Lung (tissue), 13 donors: Measurements from ENCODE around the gene NPC1. TPM values are rescaled to one million over a fixed set of nuclear protein-coding genes. Genes with fewer than 3 reads are reported as not detected.

Source experiments
- ATAC-seq: fragments of 200-7000 bp; cut with Tn5 transposase; one replicate; pipeline ENCODE4 v1.9.1; 2020; ENCODE audit warnings: moderate number of reproducible peaks; ENCODE audit not compliant: insufficient read depth, low FRiP score
- DNase-seq, 3 donors: peaks; one replicate each; pipeline ENCODE4 v3.0.0-alpha.2; 2013 to 2017
- H3K27ac ChIP-seq, 2 donors: one replicate each; pipeline ENCODE4 v1.5.1; 2013; ENCODE audit warnings: mild to moderate bottlenecking in 2 of 2, moderate library complexity in 2 of 2, control low read depth in 1 of 2, inconsistent platforms in 1 of 2, low read depth in 1 of 2, low read length in 1 of 2
- H3K27me3 ChIP-seq, 3 donors: one replicate each; pipeline ENCODE4 v1.5.1; 2013; ENCODE audit warnings: low read length in 2 of 3; ENCODE audit not compliant: control insufficient read depth in 3 of 3, insufficient read depth in 3 of 3
- H3K36me3 ChIP-seq, 4 donors: one replicate each; pipeline ENCODE4 v1.5.1; 2013; ENCODE audit warnings: low read length in 4 of 4, mild to moderate bottlenecking in 1 of 4, moderate library complexity in 1 of 4; ENCODE audit not compliant: control insufficient read depth in 4 of 4, insufficient read depth in 4 of 4
- H3K4me1 ChIP-seq, 5 donors: one replicate each; pipeline ENCODE4 v1.5.1; 2013; ENCODE audit warnings: low read length in 5 of 5, mild to moderate bottlenecking in 2 of 5, moderate library complexity in 1 of 5; ENCODE audit not compliant: control insufficient read depth in 5 of 5, insufficient read depth in 5 of 5
- H3K4me3 ChIP-seq: one replicate; pipeline ENCODE4 v1.5.1; 2013; ENCODE audit warnings: mild to moderate bottlenecking, control low read depth, moderate library complexity
- H3K9ac ChIP-seq, 2 donors: one replicate each; pipeline ENCODE4 v1.5.1; 2013; ENCODE audit warnings: low read length in 2 of 2, control low read depth in 1 of 2; ENCODE audit not compliant: insufficient read depth in 1 of 2
- H3K9me3 ChIP-seq, 4 donors: one replicate each; pipeline ENCODE4 v1.5.1; 2013; ENCODE audit warnings: low read length in 3 of 4, mild to moderate bottlenecking in 1 of 4, moderate library complexity in 1 of 4; ENCODE audit not compliant: control insufficient read depth in 4 of 4, insufficient read depth in 3 of 4
- WGBS, 2 donors: extraction: QIAGEN DNeasy Blood & Tissue Kit; methylation state at CpG; one replicate each; pipeline ENCODE4 v1.1.7; 2013; 5-methylcytosine and 5-hydroxymethylcytosine counted together
- polyA plus RNA-seq, 2 donors: library from polyadenylated mRNA; stranded (reverse); fragments of 200-250 nt; gene quantifications; one replicate each; pipeline ENCODE4 v1.2.1, GENCODE V29; 2013
- small RNA-seq: library from RNA; depleted of rRNA; stranded (forward); fragments of <200 nt; gene quantifications from one replicate; pipeline ENCODE3, GENCODE V24; 2014; ENCODE audit warnings: low replicate concordance
- total RNA-seq, 2 donors: library from RNA; depleted of rRNA in 1 of 2; stranded (reverse); fragments of >200 nt in 1 of 2; gene quantifications; one replicate each; pipeline ENCODE4 v1.2.1, GENCODE V29; 2014 to 2021
- TF ChIP-seq, protein P1 (sequence below): IDR thresholded peaks from 2 replicates; pipeline ENCODE4 v1.5.1; 2012; ENCODE audit warnings: mild to moderate bottlenecking; ENCODE audit errors: control extremely low read depth, extremely low read depth
- donor health status: control.
- donor health status: control.
- donor health status: Bipolar disorder and iron deficiency.
- donor health status: healthy.
- donor health status: DM: yes; HTN: yes; CAD: no.

The NPC1 gene
- total and polyA plus RNA-seq, 4 donors, result 47.7 to 143 (median 73.0) TPM

DNA sequence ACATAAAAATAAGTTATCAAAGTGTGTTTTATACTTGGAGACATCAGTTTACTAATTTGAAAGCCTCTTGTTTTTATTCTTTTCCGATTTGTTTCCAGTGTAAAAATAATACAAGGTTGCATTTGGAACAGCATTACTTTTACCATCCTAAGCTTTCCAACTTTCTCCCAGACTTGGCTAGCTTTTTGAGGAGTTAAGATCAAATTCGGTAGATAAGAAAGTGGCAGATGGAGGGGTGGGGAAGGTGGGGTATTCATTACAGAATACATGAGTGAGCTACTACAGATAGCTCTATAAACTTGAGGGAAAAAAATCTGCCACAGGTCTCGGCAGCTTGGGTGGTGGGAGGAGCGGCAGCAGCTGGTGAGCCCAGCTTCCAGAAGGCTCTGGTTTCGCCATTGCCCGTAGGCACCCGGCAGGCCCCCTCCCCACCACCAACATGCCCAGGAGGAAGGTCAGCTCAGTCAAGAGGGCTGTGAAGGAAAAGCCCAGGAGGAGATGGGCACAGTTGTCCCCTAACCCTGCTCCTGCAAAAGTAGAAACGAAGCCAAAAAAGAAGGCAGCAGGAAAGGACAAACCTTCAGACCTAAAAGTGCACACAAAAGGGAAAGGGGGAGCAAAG is 101.6 kb downstream of the NPC1 start:
- ATAC-seq, result no peak
- Histone ChIP-seq H3K4me3 (no peak overlapping the region), H3K36me3 (peaks cover 0 to 18% (median 9%) of the 10 kb centered on the region in 4 donors), H3K27ac (peak overlapping the region in 1 of 2 donors; percentile 27), H3K9me3 (no peaks in the 10 kb centered on the region), H3K4me1 (peaks cover 0 to 5% (median 4%) of the 10 kb centered on the region in 5 donors), H3K9ac (no peak overlapping the region), H3K27me3 (no peaks in the 10 kb centered on the region)
- TF ChIP-seq, protein P1, sequence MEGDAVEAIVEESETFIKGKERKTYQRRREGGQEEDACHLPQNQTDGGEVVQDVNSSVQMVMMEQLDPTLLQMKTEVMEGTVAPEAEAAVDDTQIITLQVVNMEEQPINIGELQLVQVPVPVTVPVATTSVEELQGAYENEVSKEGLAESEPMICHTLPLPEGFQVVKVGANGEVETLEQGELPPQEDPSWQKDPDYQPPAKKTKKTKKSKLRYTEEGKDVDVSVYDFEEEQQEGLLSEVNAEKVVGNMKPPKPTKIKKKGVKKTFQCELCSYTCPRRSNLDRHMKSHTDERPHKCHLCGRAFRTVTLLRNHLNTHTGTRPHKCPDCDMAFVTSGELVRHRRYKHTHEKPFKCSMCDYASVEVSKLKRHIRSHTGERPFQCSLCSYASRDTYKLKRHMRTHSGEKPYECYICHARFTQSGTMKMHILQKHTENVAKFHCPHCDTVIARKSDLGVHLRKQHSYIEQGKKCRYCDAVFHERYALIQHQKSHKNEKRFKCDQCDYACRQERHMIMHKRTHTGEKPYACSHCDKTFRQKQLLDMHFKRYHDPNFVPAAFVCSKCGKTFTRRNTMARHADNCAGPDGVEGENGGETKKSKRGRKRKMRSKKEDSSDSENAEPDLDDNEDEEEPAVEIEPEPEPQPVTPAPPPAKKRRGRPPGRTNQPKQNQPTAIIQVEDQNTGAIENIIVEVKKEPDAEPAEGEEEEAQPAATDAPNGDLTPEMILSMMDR, result no peak
- no peak for DNase-seq
- WGBS, 2 donors, result 74 to 85% methylated on average over 8 of the region's 8 CpGs

Small RNAs within 50 kb of the gene (small RNA-seq; reads per million reads assigned to genes)
- gene AC026634.1 (not detected), gene RF00019 (not detected)

Other genes starting within 250 kb of the NPC1 start
- gene RIOK3, start 133.2 kb downstream of the NPC1 start, total RNA-seq, result 10 to 100 TPM; 61.4 to 83.0 TPM
- 10 to 100 TPM; 35.6 to 46.9 TPM for gene RIOK3, start 133.2 kb downstream of the NPC1 start, polyA plus RNA-seq
- gene RMC1, start 83.0 kb downstream of the NPC1 start, total RNA-seq, result 10 to 100 TPM; 28.2 to 33.8 TPM
- gene RMC1, start 83.0 kb downstream of the NPC1 start, polyA plus RNA-seq, result 10 to 100 TPM; 30.6 to 71.3 TPM
- 10 to 100 TPM; 38.4 to 47.6 TPM for gene ANKRD29, start 76.4 kb upstream of the NPC1 start, total RNA-seq
- gene ANKRD29, start 76.4 kb upstream of the NPC1 start, polyA plus RNA-seq, result 10 to 100 TPM; 12.5 to 60.9 TPM
- 100 to 1,000 TPM in 1 of 2 donors, 10 to 100 TPM in 1; 81.0 to 110 TPM for gene LAMA3, start 102.9 kb upstream of the NPC1 start, total RNA-seq
- 10 to 100 TPM; 14.1 to 22.8 TPM for gene LAMA3, start 102.9 kb upstream of the NPC1 start, polyA plus RNA-seq